Inferior parietal cortex (tissue), 1 donor: ENCODE measurements around the gene ALKBH3.

ENCODE experiments used
- DNase-seq: peaks from one replicate; pipeline ENCODE4 v3.0.0-alpha.2; 2016; ENCODE audit errors: extremely low spot score

ALKBH3 gene

DNA sequence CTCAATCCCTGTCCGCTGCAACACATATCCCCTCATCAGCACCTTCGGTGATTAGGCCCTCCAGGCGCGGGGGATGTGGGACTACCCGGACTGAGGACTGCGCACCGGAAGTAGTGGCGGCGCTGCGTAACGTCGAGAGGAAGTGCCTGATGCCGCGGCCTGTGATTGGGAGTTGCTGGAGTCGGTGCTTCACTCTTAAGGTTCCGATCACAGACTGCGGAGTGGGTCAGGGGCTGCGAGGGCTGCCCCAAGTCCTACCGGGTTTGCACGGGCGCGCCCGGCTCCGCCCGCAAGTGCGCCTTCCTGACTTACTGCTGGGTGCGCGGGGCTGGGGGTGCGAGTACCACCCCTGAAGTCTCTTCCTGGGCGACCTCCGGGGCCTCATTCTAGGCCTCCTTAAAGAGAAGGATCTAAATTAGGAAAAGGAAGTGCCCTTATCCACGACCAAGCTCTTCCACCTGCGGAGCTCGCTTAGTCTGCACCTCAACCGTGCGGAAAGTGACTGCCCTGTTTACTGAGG, at the start of gene ALKBH3:
ALKBH3 (plus strand) TSS at position 192 of the 520 bp plus-strand sequence. CDS start 1,822 bp downstream, outside the sequence.
- DNase-seq = peak; percentile 92

DNA sequence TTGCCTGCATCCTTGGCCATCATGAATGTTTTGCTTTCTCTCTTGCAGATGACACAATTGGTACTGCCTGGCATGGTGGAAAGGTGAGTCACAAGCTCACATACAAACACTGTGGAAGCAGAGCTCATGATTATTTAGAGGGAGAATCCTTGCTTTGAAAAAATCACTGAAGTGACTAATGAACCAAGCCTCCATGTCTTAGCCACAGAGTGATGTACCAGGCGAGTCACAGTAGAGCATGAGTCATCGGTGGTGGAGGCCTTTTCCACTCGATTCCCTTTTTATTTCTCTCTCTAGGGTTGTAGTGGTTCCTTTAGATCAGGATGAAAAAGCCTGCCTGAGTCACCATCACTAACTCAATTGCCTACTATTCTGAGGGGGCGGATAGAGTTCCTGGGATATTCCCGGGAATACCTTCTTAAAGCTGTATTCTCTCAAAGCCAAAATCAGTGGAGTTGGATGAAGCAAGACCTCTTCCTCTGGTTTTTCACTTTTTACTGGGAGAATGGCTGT, 49.6 kb upstream of the ALKBH3 start:
- DNase-seq = peak; percentile 56

DNA sequence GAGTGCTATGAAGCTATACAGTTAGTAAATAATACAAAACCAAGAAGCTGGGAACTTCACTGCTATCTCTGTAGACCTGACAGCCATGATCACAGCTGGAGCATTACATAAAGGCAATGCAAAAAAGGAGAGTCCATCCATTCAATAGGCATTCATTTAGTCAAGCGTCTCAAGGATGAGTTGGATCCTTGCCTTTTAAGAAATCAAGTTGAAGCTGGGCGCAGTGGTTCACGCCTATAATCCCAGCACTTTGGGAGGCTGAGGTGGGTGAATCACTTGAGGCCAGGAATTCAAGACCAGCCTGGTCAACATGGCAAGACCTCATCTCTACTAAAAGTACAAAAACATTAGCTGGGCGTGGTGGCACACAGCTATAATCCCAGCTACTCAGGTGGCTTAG, 48.1 kb upstream of the ALKBH3 start:
- DNase-seq = no peak

DNA sequence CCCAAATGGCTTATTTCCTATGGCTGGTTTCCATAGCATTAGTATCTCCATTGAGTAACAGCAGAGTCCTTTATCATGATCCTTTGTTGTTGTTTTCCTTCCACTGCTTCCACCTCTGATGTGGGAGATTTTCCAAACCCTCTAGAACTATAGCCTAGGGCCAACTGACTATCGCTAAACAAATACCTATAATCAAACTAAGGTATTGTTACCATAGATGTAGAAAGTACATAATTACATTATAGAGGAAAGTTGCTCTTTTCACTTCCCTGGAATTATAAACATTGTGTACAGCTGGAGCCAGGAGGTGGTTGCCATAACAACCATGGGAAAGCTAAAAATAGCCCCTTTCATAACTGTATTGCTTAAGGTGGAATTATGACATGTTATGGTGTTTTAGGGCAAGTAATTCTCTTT, 47.0 kb upstream of the ALKBH3 start:
- no peak for DNase-seq

DNA sequence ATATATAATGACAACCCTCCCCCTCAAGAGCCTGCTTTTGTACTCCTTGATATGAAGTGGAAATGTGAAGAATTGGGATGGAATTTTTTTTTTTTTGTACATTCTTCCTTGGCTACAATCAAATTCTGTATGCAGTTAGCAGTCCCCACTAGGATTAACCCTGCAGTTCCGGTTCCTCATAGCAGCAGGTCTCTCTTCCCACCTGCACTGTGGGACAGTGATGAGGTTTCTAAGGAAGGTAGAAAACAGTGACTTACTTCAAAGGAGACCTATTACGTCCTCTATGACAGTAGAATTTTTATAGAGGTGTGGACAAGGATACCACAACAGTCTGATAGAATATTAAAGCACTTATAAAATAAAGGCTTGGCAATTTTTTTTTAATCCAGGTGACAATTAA, 46.3 kb upstream of the ALKBH3 start:
- no peak for DNase-seq

DNA sequence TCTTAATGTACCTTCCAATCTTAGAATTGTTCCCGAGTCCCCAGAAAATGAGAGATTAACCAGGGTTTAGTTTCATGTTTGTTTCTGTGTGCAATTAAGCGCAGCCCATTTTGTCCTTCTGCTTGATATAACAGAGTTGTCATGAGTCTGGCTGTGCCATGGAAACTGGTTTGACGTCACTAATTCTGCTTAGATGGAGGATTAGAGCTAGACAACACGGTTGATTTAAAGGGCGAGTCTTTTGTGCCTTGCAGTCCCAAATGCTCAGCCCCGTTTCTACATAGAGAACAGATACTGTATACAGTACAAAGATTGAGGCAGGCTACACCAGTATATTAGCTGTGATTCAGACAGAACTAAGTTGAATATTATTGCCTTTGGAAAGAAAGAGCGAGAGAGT, 45.5 kb upstream of the ALKBH3 start:
- no peak for DNase-seq

DNA sequence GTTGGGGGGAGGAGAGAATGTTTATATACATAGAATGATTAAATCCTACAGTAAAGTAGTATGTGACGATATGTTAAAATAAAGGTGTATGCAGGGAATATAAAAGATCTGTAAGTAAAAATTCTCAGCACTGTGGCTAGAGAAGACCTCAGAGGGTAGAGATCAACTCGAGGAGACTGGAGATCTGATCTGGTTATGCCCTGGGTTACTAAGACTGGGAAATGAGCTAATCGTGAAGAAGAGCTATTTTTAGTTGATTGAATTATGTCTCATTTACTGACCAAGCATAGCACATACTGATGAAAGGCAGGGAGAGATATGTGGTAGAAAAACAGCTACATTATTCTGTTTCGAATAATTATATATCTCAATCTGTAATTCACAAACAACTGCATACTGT, 42.8 kb upstream of the ALKBH3 start:
- DNase-seq = no peak

DNA sequence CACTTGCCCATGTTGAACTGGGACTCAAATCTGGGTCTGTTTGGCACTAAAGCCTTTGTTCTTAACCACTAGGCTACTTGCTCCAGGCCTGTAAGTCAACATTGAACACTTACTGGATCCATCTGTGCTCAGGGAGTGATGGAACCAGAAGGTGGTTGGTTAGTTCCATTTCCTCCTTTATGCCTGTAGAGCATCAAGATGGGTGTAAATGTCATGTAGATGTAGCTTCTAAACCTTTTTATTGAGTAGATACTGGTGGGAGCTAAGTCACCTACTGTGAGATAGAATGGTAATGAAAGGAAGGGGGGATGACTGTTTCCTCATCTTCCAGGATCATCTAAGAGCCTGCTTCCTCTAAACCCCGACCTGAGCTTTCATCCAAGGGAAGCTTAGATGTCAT, 38.6 kb upstream of the ALKBH3 start:
- DNase-seq = no peak

DNA sequence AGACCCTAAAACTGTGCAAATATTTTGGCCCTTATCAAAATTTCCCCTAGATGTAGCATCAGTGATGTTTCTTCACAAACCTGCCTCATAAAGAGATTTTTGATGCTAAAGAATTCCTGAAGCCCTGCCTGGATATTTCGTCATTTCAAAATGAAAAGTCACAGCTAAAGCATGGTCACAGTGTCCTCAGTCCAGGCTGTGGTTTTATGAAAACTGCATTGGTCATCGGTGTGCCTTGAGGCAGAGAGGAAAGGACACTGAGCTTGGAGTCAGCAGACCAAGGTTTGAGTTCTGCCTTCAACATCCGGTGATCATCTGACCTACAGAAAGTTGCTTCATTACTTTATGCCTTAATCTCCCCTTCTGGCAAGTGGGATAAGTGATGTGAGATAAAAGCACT, 34.8 kb upstream of the ALKBH3 start:
- DNase-seq = no peak

DNA sequence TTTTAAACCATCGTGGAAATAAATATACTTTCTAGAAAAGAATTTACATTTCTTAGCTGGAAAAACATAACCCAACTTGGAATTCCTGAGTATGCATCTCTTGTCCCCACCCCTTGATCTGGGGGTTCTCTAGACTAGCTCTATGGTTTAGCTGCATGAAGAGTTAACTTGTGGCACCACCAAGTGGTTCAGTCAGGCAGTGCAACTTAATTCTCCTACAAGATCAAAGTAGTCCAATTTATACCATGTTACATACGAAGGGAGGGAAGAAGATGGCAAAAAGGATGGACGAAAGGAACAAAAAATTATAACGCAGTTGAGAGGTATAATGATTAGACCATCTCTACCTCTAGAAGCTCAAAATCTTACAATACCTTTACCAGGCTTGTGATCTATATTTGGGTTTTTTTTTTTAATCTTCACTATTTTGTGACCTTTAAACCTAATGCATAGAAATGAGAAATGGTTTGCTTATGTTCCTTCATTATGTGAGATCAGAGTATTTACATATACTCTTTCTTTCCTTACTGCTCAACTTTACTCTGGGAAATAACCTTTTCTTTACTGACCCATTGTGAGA, 28.5 kb upstream of the ALKBH3 start:
- peak; percentile 82 for DNase-seq

DNA sequence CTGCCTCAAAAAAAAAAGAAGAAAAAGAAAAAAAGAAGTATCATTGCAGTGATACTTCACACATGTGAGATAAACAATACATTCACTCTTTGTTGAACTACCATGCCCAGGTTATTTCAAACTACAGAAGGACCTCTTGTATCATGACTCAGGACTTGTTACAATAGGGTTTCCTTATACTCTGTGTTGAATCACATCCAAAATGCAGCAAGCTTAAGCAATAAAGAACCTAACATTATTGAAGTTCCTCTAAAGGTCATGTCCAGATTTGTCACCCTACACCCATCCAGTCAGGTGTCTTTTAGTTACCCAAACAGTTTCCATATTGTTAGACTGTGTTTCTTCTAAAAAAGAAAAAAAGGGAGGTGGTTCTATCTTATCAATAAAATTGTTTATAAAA, 26.9 kb upstream of the ALKBH3 start:
- DNase-seq = no peak

DNA sequence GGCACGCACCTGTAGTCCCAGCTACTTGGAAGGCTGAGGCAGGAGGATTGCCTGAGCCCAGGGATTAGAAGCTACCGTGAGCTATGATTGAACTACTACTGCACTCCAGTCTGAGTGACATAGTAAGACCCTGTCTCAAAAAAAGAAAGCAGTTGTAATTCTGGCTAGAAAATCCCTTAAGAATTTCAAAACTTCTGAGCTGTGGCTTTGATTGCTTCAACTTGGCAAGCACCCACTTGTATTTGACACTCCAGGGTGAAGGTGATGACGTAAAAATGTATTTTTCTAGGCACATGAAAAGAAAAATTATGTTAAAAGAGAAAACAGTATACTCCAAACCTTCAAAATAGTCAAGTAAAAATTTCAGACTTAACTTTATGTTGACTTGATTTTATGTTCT, 23.6 kb upstream of the ALKBH3 start:
- no peak for DNase-seq

DNA sequence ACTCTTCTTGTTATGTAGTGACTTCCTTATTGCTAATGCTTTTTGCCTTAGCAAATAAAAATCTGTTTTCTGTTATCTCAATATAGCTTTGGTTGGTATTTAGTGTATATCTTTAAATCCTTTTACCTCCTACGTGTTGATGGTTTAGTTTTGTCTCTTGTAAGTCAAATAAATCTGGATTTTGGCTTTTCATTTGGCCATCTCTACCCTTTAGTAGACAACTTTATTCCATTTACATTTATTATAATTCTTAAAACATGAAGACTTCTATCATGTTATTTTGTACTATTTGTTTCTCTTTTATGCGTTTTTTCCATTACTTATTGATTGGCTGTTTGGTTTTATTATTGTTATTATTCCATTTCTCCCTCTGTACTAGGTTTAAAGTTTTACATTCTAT, 19.5 kb upstream of the ALKBH3 start:
- no peak for DNase-seq

DNA sequence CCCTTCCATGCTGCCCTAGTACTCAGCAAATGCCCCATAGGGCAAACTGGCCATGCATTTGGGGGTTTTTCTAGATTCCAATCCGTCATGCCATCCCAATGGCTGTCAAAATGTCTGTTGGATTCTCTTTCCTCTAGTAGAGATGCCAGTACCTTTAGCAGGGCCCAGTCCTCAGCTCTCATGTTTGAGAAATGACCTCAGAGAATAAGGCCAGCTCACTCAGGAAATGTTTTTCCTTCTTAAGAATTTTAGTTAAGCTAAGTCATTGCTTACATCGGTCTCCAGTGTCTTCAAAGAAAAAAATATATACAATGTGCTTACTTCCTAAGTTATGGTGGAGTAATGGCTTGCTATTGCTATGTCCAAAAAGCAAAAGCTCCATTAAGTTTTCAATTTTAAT, 14.1 kb upstream of the ALKBH3 start:
- DNase-seq = no peak

DNA sequence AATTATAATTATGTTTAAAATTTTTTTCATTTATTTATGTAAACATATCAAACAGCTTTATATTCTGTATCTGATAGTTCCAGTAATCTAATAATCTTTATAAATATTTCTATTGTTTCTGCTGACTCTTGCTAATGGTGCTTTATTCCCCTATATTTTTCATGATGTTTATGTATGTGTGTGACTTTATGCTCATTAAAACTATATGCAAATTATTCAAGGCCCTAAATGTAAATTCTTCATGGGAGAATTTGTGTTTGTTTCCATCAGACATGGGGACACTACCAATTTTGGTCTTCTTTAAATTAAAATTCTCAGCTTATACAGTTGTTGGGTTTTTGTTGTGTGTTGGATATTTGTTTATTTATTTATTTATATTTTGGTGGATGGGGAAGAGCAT, 13.7 kb upstream of the ALKBH3 start:
- no peak for DNase-seq

DNA sequence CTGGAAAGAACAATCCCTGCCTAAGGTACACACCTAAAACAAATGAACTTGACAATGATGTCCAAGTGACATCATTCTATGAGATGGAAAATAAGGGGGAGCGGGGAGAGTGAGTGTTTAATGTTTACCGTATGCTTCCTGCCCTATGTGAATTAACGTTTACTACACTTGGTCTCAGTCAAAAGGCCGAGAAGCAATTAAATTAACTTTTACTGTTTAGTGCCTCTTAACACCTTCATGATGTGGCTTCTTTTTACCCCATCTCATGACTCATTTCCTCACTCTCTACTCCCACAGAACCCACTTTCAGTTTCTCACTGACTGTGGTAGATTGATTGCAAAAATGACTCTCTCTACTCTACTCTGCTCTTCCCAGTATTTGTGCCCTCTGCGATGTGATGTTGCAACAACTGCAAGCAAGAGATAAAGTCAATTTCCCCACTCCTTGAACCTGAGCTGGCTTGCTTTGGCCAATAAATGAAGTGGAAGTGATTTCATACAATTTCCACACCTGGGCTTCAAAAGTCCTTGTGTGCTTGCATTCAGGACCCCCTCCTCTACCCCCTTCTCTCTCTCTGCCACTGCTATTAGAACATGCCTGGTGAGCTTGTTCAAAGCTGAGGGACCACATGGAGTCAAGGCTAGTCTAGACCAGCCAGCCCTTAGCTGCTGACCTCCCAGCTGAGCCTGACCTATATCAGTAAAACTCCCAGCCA, 11.6 kb upstream of the ALKBH3 start:
- DNase-seq = peak; percentile 63

DNA sequence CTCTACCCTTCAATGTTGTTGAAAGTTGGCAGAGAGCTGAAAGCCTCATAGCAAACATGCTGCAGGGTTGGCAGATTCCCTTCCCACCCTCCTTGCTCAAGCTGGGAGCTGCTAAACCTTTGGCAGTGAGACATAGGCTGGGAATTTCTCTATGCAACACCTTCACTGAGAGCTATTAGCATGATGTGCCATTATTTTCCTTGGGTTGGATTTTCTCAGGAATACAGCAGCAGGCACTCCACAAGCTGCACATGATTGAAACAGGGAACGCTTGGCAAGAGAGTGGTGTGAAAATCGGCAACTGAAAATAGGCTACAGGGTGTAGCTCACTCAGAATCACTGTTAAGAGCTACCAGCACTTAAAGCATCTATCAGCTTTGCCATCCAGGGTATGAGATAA, 9.6 kb upstream of the ALKBH3 start:
- DNase-seq = peak; percentile 64

DNA sequence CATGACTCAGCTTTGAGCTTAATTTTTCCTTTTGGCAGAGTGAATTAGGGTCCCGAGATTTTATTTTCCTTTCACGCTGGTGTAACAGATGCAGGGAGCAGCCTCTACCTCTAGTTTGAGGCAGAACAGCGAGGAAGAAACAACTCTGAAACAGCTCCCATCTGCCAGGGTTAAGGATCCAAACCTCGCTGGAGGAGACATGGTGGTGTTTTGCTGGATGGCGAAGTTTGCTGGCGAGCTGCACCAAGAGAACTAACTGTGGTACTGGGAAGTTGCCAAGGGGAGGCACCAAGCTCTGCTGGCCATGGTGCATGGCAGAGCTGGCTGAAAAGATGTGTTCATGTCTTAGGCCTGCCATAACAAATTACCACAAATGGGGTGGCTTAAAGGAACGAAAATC, 7.6 kb upstream of the ALKBH3 start:
- no peak for DNase-seq

DNA sequence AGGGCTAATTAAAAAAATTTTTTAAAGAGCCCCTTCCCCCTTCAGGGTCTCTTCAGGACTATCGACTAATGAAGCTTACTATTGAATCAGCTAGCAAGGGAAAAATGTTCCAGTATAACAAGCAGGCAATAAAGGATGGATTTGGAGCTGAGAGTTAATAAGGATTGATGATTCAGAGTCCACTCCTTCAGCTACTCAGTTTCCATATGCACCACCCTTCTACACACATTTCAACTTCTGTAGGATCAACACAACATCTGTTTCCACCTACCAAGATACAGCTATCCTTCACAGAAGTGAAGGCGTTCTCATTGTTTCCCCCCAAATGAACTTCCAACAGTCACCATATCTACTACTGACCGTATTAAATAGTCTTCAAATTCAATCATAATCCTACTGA, 6.6 kb upstream of the ALKBH3 start:
- no peak for DNase-seq

DNA sequence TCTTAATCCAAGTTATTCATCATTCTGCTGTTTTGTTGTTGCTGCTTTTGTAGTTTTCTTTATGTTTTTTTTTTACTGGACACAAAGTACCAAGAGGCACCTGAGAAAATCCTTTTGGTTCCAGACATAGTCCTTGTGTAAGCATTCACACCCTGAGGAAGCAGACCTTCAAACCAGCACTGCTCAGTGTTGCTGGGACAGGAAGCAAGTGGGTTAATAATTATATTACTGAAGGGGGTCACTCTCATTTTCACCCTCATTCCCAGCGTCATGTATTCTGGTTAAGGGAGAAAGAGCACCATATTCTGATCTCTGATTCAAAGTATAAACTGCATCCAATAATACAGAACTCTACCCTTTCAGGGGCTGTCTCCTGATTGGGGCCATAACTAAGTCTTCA, 5.9 kb upstream of the ALKBH3 start:
- DNase-seq = no peak

DNA sequence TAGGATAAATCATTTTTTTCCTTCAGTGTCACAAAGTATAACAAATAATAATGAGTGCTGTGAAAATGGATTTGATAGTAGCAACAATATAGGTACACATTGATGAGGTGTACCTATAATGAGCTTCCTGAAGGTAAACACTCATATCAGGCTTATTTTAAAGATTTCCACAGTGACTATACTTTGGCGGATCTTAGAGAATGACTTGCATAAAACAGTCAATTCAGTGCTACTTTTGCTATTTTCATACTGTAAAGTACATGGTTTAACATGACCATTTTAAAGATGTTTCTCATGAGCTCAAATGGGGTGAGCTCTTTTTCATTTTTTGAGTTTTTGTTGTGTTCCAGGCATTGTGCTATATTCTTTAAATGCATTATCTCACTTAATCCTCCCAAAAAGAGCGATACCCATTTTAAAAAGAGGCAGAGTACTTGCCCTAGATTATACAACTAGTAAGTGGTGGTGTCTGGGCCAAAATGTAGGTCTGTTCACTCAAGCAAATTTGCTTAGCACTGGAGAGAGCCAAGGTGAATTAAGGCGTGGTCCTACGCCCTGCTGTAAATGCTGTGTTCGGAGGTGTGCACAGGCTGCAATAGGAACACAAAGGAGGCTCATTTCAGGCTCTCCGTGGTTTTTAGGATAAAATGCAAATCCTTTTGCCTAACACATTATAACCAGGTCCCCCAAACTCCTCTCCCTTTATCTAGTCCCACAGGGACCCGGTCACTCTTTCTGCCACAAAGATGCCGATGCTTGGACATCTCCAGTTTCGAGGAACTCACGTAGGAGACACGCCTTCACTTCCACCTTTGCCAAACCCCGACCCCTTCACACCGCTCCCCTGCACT, 617 bp upstream of the ALKBH3 start:
- DNase-seq = no peak

DNA sequence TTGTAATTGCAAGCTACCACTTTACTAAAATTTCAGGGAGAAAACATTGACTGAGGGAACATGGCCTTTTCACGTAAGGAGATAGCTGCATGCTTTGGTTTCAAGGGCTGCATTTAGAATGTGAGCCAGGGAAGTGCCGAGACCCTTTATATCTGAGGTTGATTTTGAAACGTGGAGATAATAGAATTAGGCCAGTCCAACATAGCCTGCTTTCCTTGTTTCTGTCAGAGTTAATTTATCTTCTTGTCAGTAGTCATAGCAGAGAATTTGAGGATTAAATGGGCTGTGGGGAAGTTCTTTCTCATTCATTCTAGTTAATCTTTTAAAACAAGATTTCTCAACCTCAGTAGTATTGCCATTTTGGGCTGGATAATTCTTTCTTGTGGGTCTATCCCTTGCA, 12.2 kb downstream of the ALKBH3 start:
- DNase-seq = no peak
